Central memory CD8-positive, alpha-beta T cell (primary cell): ENCODE data around the gene RMRP.
A peak's percentile ranks its signal among the peaks of the same experiment; 100 is the strongest.

Source experiments
- ATAC-seq: fragments of 150-1000 bp; cut with Tn5 transposase; replicated peaks from 2 replicates; pipeline ENCODE4 v1.10.0; 2022; ENCODE audit warnings: mild to moderate bottlenecking, moderate FRiP score, moderate number of reproducible peaks; ENCODE audit not compliant: poor library complexity, severe bottlenecking; ENCODE audit errors: extremely low read depth
- DNase-seq, 2 donors: peaks; one replicate each; pipeline ENCODE4 v3.0.0; 2021; ENCODE audit warnings: low spot score in 2 of 2
- H3K27ac Mint-ChIP-seq: one replicate; pipeline ENCODE4 v1.8.0; 2022; ENCODE audit warnings: low read depth, mild to moderate bottlenecking, moderate library complexity, mixed read lengths
- H3K27me3 Mint-ChIP-seq: one replicate; pipeline ENCODE4 v1.8.0; 2022; ENCODE audit warnings: mixed read lengths
- H3K36me3 Mint-ChIP-seq: one replicate; pipeline ENCODE4 v1.8.0; 2022; ENCODE audit warnings: mild to moderate bottlenecking, moderate library complexity, mixed read lengths; ENCODE audit not compliant: insufficient read depth
- H3K4me1 Mint-ChIP-seq: one replicate; pipeline ENCODE4 v1.8.0; 2022; ENCODE audit warnings: mixed read lengths
- H3K4me3 Mint-ChIP-seq: one replicate; pipeline ENCODE4 v1.8.0; 2022; ENCODE audit warnings: mild to moderate bottlenecking, moderate library complexity, mixed read lengths
- H3K9me3 Mint-ChIP-seq: one replicate; pipeline ENCODE4 v1.8.0; 2022; ENCODE audit warnings: mixed read lengths

The RMRP gene

DNA sequence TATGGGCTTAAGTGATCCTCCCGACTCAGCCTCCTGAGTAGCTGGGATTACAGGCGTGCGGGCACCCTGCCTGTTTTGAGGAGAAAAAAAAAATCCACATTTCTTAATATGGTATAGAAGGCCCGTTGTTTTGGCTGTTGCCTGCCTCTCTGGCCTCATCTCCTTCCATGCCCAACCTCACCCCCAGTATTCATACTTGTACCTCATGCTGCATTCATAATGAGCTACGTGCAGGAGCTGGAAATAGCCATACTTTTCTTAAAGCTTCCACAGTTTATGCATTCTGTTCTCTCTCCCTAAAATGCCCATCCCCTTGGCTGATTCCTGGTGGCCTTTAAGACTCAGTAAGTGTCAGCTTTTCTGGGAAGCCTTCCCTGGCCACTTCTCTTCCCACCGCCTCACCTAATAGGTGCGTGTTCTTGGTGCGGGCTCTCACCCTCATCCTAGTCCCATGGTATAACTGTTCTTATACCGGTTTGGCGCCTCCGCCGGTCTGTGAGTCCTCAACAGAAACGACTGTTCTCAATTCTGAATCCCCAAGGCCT, 34.0 kb upstream of the RMRP start:
- Mint-ChIP-seq H3K4me1 (peaks cover 33% of the 10 kb centered on the region), H3K27me3 (no peaks in the 10 kb centered on the region), H3K4me3 (peak overlapping the region; percentile 85), H3K27ac (peak overlapping the region; percentile 80), H3K36me3 (peaks cover 5% of the 10 kb centered on the region), H3K9me3 (no peaks in the 10 kb centered on the region)
- ATAC-seq = no peak
- no peak for DNase-seq

- no peak for ATAC-seq
- DNase-seq = no peak
- H3K9me3 Mint-ChIP-seq = no peaks in the 10 kb centered on the region
- peak overlapping the region; percentile 80 for H3K27ac Mint-ChIP-seq
- H3K4me1 Mint-ChIP-seq = peaks cover 28% of the 10 kb centered on the region
- H3K27me3 Mint-ChIP-seq = no peaks in the 10 kb centered on the region
- peaks cover 4% of the 10 kb centered on the region for H3K36me3 Mint-ChIP-seq
- peak overlapping the region; percentile 85 for H3K4me3 Mint-ChIP-seq
Measured at GRCh38 chr9:35691334-35691650, 33.5 kb upstream of the RMRP start.

DNA sequence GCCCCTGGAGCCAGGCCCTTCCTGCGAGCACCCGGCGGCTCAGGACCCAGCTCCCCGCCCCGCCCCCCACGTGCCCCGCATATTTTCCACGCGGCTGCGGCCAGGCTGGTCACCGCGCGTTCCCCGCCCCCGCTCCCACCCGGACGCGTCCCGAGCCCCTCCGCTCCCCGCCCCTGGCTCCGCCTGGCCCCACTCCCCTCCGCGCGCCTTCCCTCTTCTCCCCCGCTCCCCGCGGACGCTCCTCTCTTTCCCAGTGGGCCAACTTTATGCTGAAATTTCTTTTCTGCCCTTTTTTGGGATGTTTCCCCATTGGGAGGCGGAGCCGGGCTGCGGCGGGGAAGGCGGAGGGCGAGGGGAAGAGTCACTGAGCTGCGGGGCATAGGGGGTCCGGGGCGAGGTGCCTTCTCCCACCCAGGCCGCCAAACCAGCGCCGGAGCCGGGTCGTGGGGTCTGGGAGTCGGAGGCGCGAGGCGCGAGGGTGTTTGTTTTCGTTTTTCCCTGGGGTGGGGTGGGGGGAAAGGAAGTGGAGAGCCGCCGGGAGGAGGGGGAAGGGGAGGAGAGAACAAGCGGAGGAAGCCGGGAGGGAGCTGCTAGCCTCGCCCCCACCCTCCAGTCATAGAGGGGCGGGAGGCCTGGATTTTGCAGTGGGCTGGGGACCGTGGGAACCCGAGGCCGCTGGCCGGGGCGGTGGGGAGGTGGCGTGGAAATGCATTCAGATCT, 33.0 kb upstream of the RMRP start:
- Mint-ChIP-seq H3K27ac (peak overlapping the region; percentile 80), H3K36me3 (peaks cover 7% of the 10 kb centered on the region), H3K9me3 (no peaks in the 10 kb centered on the region), H3K27me3 (no peaks in the 10 kb centered on the region), H3K4me1 (peaks cover 27% of the 10 kb centered on the region), H3K4me3 (peak overlapping the region; percentile 85)
- no peak for DNase-seq
- peak; percentile 40 for ATAC-seq

GRCh38 chr9:35690294-35690613, 32.4 kb upstream of the RMRP start:
- Mint-ChIP-seq H3K27me3 (no peaks in the 10 kb centered on the region), H3K9me3 (no peaks in the 10 kb centered on the region), H3K4me3 (peak overlapping the region; percentile 85), H3K36me3 (peaks cover 7% of the 10 kb centered on the region), H3K27ac (peak overlapping the region; percentile 22), H3K4me1 (peaks cover 27% of the 10 kb centered on the region)
- DNase-seq = no peak
- ATAC-seq = no peak

GRCh38 chr9:35689542-35690293, 31.9 kb upstream of the RMRP start, which contains the start of gene TPM2:
TSS of gene TPM2 (minus strand) at chr9:35689925. CDS start at chr9:35689817, 108 bp downstream.
- Mint-ChIP-seq H3K9me3 (no peaks in the 10 kb centered on the region), H3K27me3 (no peaks in the 10 kb centered on the region), H3K27ac (peak within 1 kb of the TSS; percentile 80), H3K36me3 (peaks cover 7% of the 10 kb centered on the region), H3K4me1 (peaks cover 27% of the 10 kb centered on the region), H3K4me3 (peak within 1 kb of the TSS; percentile 85)
- DNase-seq (no peak), ATAC-seq (no peak)

- no peak for DNase-seq
- H3K9me3 Mint-ChIP-seq = no peaks in the 10 kb centered on the region
- no peak for ATAC-seq
Measured at GRCh38 chr9:35688558-35689541, 31.0 kb upstream of the RMRP start.

GRCh38 chr9:35687972-35688557, 30.2 kb upstream of the RMRP start:
- H3K4me3 Mint-ChIP-seq = no peak overlapping the region
- no peaks in the 10 kb centered on the region for H3K9me3 Mint-ChIP-seq
- no peaks in the 10 kb centered on the region for H3K27me3 Mint-ChIP-seq
- ATAC-seq (no peak), DNase-seq (no peak)
- no peak overlapping the region for H3K27ac Mint-ChIP-seq
- peaks cover 7% of the 10 kb centered on the region for H3K36me3 Mint-ChIP-seq
- H3K4me1 Mint-ChIP-seq = peaks cover 27% of the 10 kb centered on the region

More at GRCh38 chr9:35688558-35689541, 31.0 kb upstream of the RMRP start:
- no peaks in the 10 kb centered on the region for H3K27me3 Mint-ChIP-seq
- H3K4me3 Mint-ChIP-seq = peak overlapping the region; percentile 71
- H3K4me1 Mint-ChIP-seq = peaks cover 27% of the 10 kb centered on the region
- H3K27ac Mint-ChIP-seq = no peak overlapping the region
- peaks cover 7% of the 10 kb centered on the region for H3K36me3 Mint-ChIP-seq

DNA sequence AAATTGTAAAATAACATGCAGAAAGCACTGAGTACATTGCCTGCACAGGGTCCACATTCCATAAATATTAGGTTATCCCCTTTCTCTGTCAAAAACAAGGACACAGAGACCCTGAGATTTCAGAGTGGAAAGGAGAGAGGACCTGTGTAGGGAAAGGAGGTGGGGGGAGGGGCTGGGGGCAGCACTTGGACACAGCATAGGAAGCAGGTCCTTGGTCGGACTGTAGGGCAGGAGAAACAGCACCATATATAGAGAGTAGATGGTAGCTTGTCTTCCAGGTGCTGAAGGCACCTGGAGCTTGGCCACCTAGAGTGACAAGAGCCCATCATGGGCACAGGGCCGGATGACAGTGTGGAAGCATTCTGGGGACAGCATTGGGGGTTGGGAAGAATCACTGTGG, 29.5 kb upstream of the RMRP start:
- Mint-ChIP-seq H3K4me3 (no peak overlapping the region), H3K27ac (no peak overlapping the region), H3K9me3 (no peaks in the 10 kb centered on the region), H3K27me3 (no peaks in the 10 kb centered on the region), H3K4me1 (peaks cover 27% of the 10 kb centered on the region), H3K36me3 (peaks cover 7% of the 10 kb centered on the region)
- no peak for ATAC-seq
- no peak for DNase-seq

- Mint-ChIP-seq H3K36me3 (peaks cover 7% of the 10 kb centered on the region), H3K27ac (no peak overlapping the region), H3K27me3 (no peaks in the 10 kb centered on the region), H3K4me3 (no peak overlapping the region), H3K4me1 (peaks cover 20% of the 10 kb centered on the region), H3K9me3 (no peaks in the 10 kb centered on the region)
- ATAC-seq (no peak), DNase-seq (no peak)
Measured at GRCh38 chr9:35686222-35687203, 28.7 kb upstream of the RMRP start.

GRCh38 chr9:35685506-35685905, 27.7 kb upstream of the RMRP start:
- Mint-ChIP-seq H3K27ac (no peak overlapping the region), H3K4me1 (peaks cover 10% of the 10 kb centered on the region), H3K9me3 (no peaks in the 10 kb centered on the region), H3K36me3 (peaks cover 4% of the 10 kb centered on the region), H3K27me3 (no peaks in the 10 kb centered on the region), H3K4me3 (no peak overlapping the region)
- DNase-seq (no peak), ATAC-seq (no peak)

DNA sequence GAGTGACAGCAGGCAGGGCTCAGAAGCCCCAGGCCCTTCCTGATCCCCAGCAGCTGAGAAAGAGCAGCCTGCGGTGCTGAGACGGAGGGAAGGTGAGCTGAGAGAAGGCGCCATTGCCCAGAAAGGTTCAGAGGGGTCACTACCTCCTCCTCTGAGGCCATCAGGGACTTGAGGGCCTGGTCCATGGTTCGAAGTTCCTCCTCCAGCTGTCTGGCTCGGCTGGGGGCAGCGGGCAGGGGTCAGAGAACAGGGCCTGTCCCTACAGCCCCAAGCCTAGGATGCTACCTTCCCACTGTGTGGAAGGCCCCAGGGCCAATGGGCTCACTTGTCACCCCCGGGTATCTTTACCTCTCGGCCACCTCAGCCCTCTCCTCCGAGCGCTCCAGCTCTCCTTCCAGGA, 27.1 kb upstream of the RMRP start:
- Mint-ChIP-seq H3K27ac (no peak overlapping the region), H3K9me3 (no peaks in the 10 kb centered on the region), H3K4me3 (no peak overlapping the region), H3K36me3 (peaks cover 4% of the 10 kb centered on the region), H3K4me1 (peaks cover 10% of the 10 kb centered on the region), H3K27me3 (no peaks in the 10 kb centered on the region)
- DNase-seq = no peak
- no peak for ATAC-seq
